Bone marrow (tissue), 2 donors: ENCODE measurements around the gene FUZ.

Experiments used
- DNase-seq, 2 donors: peaks; one replicate each; lab custom pipeline; 2025; lab: John Stamatoyannopoulos, UW

Gene FUZ

GRCh38 chr19:49776371-49776764, 36.7 kb downstream of the FUZ start:
- DNase-seq, result no peak

GRCh38 chr19:49775742-49776370, 37.2 kb downstream of the FUZ start:
- no peak for DNase-seq

DNA sequence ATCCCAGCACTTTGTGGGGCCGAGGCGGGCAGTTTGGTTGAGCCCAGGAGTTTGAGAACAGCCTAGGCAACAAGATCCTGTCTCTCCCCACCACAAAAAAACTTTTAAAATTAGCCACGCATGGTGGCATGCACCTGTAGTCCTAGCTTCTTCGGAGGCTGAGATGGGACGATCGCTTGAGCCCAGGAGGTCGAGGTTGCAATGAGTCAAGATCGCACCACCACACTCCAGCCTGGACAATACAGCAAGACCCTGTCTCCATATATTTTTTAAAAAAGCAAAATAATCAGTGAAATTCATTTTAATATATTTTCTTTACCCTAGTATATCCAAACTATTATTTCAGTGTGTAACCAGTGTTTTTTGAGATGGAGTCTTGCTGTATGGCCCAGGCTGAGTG, 38.1 kb downstream of the FUZ start:
- DNase-seq, result no peak

- no peak for DNase-seq
Measured at GRCh38 chr19:49773663-49774350, 39.3 kb downstream of the FUZ start.

GRCh38 chr19:49772850-49773432, 40.2 kb downstream of the FUZ start:
- no peak for DNase-seq

DNA sequence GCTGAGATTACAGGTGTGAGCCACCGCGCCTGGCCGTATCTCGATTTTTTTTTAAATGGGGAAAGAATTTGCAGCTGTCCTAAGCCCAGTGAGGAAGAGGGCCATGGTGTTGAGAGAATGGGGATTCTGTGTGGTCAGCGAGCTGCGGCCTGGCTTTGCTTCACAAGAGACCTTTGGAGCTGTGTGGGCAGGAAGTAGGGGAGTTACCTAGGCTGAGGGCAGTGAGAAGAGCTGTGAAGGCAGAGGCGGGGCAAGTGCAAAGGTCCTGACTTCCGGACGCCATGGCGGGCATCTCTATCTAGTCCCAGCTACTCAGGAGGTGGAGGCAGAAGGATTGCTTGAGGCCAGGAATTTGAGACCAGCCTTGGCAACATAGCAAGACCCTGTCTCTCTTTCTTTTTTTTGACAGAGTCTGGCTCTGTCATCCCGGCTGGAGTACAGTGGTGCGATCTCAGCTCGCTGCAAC, 41.4 kb downstream of the FUZ start:
- no peak for DNase-seq

GRCh38 chr19:49770529-49770928, 42.6 kb downstream of the FUZ start:
- no peak for DNase-seq

GRCh38 chr19:49767967-49768581, 45.0 kb downstream of the FUZ start:
- DNase-seq, result no peak

GRCh38 chr19:49767381-49767780, 45.7 kb downstream of the FUZ start:
- DNase-seq, result no peak

DNA sequence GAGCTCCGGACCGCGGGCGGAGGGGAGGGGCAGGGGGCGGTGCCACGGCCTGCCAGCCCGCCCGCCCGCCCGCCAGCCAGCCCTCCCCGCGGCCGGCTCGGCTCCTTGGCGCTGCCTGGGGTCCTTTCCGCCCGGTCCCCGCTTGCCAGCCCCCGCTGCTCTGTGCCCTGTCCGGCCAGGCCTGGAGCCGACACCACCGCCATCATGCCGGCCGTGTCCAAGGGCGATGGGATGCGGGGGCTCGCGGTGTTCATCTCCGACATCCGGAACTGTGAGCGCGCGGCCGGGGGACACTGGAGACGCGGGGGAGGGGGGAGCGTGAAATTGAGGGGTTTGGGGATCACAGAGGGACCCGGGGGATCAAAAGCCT, 46.2 kb downstream of the FUZ start, which contains the start of gene AP2A1:
Gene AP2A1 (plus strand): TSS at position 72 of the 370 bp plus-strand sequence. CDS start 133 bp downstream, at position 205.
- no peak for DNase-seq

DNA sequence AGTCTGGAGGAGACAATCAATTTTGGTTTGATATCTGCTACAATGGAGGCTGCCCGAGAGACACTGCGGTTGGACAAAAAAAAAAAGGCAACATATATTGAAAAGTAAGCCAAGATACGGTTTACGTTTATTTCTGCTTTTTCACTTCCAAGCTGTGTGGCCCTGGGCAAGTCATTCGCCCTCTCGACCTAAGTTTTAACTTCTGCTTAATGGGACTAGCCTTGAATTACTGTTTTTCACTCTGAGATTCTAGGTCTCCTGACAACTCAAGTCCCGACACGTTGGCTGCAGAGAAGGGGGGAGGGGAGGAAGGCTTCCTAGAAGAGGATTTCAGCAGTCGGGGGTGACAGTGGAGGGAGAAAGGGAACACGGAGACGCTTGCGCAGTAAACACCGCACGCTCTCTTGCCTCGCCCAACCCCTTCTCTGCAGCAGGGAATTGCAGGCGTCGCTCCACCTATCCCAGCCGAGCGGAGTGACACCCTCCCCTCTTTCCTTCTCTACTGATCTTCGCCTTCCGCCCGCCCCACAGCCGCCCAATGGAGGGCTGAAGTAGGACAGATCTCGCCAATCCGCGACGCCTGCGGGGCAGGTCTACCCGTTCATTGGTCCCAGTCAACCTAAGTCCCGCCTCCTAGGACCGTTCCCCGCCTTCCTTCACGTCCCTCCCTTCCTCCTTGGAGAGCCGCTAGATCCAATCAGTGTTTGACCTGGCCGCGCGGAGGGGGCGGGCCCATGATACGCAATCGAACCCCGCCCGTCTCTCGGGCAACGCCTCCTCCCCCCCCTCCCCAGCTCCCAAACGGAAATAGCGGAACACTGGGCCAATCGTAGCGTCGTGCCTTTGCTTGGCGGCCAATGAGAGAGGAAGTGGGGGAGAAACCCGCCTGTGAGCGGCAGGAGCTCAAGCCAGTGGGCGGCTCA, 46.8 kb downstream of the FUZ start:
- peak; percentile 88 to 100 for DNase-seq

GRCh38 chr19:49764341-49764740, 48.8 kb downstream of the FUZ start:
- DNase-seq, result no peak

DNA sequence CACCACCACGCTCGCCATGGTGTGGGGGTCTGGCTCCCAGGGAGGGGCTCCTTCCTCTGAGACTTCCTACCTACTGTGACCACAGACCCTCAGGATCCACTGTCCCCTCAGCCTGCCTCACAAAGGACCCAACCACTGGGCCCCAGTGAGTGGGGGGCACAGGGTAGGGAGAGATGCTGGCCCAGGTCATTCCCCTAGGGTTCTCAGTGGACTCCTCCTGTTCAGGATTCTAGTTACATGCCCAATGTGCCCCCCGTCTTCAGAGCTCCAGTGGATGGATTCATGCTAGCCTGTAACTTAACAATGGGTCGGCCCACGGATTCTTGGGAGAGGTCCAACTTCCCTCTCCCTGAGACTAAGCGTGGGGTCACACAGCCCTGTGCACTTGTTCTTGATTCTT, 49.9 kb downstream of the FUZ start, which contains the start of gene TSKS:
Gene TSKS (minus strand): TSS at position 77 of the 400 bp plus-strand sequence. CDS start 59 bp downstream, at position 18.
- DNase-seq, result no peak

- peak in 1 of 2 donors; percentile 61 for DNase-seq
Measured at GRCh38 chr19:49761625-49762311, 51.3 kb downstream of the FUZ start.

DNA sequence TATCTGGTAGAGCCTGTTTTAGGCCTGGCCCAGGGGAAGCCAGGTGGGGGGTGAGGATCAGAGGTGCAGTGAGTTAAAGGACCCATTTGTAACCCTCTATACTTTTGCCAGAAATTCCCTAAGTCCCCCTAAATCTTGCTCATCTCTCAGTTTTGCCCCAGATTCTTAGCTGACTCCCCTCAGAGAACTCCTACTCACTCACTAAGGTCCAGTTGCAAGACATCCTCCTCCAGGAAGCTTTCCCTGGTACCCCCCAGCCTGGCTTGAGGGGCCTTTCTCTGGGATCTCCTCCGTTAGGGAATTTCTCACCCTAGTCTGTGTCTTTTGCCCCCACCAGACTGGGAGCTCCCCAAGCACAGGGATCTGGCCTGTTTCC, 51.9 kb downstream of the FUZ start:
- DNase-seq, result no peak

DNA sequence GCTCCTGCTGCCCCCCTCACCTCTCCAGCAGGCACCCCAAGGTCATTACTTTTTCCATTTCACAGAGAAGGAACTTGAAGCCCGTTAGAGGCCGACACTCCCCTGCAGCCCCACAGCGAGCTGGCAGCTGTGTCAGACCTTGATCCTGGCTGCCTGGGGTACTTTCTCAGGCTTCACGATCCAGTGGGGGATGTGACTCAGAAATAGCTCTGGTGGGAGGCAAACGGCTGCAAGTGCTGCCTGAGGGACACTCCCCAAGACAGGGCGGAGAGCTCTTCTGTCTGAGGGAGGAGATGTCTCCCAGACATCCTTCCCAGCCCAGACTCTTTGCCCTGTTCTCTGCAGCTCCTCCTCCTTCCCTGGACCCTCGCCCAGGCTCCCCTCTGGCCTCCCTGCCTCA, 54.8 kb downstream of the FUZ start:
- peak in 1 of 2 donors; percentile 48 for DNase-seq
